Measurements from ENCODE around the gene RANBP17.

RANBP17 gene

GRCh38 chr5:170875811-170876210 lies 14.0 kb downstream of the RANBP17 start:
- Histone ChIP-seq H3K4me3 (replicated peaks; ENCODE audit: insufficient read depth, low read length) (no peak overlapping the region), H3K27me3 (ENCODE audit: insufficient read depth, poor library complexity, severe bottlenecking) (peaks cover 3% of the 10 kb centered on the region), H3K27ac (replicated peaks) (no peak overlapping the region)
- TF ChIP-seq CTCF (IDR thresholded peaks at IDR 0.05; ENCODE audit: insufficient read depth, low read length) (no peak), SPI1 (IDR thresholded peaks at IDR 0.05; ENCODE audit: borderline replicate concordance, low read depth) (no peak), GABPA (IDR thresholded peaks at IDR 0.05; ENCODE audit: low read depth) (no peak), POLR2AphosphoS5 (IDR thresholded peaks at IDR 0.05; ENCODE audit: low read depth) (no peak)
- TF ChIP-seq, protein P1, sequence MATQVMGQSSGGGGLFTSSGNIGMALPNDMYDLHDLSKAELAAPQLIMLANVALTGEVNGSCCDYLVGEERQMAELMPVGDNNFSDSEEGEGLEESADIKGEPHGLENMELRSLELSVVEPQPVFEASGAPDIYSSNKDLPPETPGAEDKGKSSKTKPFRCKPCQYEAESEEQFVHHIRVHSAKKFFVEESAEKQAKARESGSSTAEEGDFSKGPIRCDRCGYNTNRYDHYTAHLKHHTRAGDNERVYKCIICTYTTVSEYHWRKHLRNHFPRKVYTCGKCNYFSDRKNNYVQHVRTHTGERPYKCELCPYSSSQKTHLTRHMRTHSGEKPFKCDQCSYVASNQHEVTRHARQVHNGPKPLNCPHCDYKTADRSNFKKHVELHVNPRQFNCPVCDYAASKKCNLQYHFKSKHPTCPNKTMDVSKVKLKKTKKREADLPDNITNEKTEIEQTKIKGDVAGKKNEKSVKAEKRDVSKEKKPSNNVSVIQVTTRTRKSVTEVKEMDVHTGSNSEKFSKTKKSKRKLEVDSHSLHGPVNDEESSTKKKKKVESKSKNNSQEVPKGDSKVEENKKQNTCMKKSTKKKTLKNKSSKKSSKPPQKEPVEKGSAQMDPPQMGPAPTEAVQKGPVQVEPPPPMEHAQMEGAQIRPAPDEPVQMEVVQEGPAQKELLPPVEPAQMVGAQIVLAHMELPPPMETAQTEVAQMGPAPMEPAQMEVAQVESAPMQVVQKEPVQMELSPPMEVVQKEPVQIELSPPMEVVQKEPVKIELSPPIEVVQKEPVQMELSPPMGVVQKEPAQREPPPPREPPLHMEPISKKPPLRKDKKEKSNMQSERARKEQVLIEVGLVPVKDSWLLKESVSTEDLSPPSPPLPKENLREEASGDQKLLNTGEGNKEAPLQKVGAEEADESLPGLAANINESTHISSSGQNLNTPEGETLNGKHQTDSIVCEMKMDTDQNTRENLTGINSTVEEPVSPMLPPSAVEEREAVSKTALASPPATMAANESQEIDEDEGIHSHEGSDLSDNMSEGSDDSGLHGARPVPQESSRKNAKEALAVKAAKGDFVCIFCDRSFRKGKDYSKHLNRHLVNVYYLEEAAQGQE (IDR thresholded peaks at IDR 0.05; ENCODE audit: insufficient replicate concordance, low read depth), result no peak
- DNase-seq (ENCODE audit: low read depth in 1 of 2, low spot score in 1 of 2), result no peak

DNA sequence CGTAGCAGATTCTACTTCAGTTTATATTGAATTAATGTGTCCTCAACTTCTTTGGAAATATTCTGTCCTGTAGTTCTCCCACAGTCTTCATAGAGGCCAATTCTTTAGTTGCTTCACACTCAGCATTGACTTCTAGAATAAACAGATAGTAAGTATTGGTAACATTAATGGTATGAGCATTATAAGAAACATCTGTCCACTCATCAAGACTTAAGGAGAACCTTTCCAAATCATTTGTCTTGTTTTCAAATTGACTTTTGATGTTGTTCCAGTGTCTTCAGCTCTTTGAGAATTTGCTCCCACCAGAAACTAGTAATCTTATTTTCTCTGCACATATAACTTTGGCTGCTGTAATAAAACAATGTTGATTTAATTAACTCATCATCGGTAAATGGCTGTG lies 18.3 kb downstream of the RANBP17 start:
- no peak for TF ChIP-seq CTCF (IDR thresholded peaks at IDR 0.05; ENCODE audit: insufficient read depth, low read length)
- TF ChIP-seq, protein P1 (IDR thresholded peaks at IDR 0.05; ENCODE audit: insufficient replicate concordance, low read depth), result no peak
- TF ChIP-seq GABPA (IDR thresholded peaks at IDR 0.05; ENCODE audit: low read depth), result no peak
- no peak for TF ChIP-seq SPI1 (IDR thresholded peaks at IDR 0.05; ENCODE audit: borderline replicate concordance, low read depth)
- no peak for TF ChIP-seq POLR2AphosphoS5 (IDR thresholded peaks at IDR 0.05; ENCODE audit: low read depth)
- Histone ChIP-seq H3K4me3 (replicated peaks; ENCODE audit: insufficient read depth, low read length) (no peak overlapping the region), H3K27ac (replicated peaks) (no peak overlapping the region), H3K27me3 (ENCODE audit: insufficient read depth, poor library complexity, severe bottlenecking) (peaks cover 3% of the 10 kb centered on the region)
- no peak for DNase-seq (ENCODE audit: low read depth in 1 of 2, low spot score in 1 of 2)

GRCh38 chr5:170882345-170882744 lies 20.5 kb downstream of the RANBP17 start:
- Histone ChIP-seq H3K4me3 (replicated peaks; ENCODE audit: insufficient read depth, low read length) (no peak overlapping the region), H3K27me3 (ENCODE audit: insufficient read depth, poor library complexity, severe bottlenecking) (peaks cover 3% of the 10 kb centered on the region), H3K27ac (replicated peaks) (no peak overlapping the region)
- no peak for DNase-seq (ENCODE audit: low read depth in 1 of 2, low spot score in 1 of 2)
- TF ChIP-seq POLR2AphosphoS5 (IDR thresholded peaks at IDR 0.05; ENCODE audit: low read depth) (no peak), GABPA (IDR thresholded peaks at IDR 0.05; ENCODE audit: low read depth) (no peak), CTCF (IDR thresholded peaks at IDR 0.05; ENCODE audit: insufficient read depth, low read length) (no peak), SPI1 (IDR thresholded peaks at IDR 0.05; ENCODE audit: borderline replicate concordance, low read depth) (no peak)
- TF ChIP-seq, protein P1 (IDR thresholded peaks at IDR 0.05; ENCODE audit: insufficient replicate concordance, low read depth), result no peak

Data from HL-60 (cell line).